RWPE1 (cell line): ENCODE data around the gene UVSSA.

Source experiments
- CTCF ChIA-PET: fragments of 350-600 bp; sonication (Branson Sonifier 250); formaldehyde crosslinking; extraction: SDS; loops from one replicate; lab custom pipeline; 2021; lab: Yijun Ruan, JAX
- POLR2A ChIA-PET: fragments of 400-600 bp; formaldehyde crosslinking; extraction: SDS; loops from one replicate; lab custom pipeline; 2020; ENCODE audit warnings: antibody characterized with exemption; ENCODE audit not compliant: low non-redundant PET; lab: Yijun Ruan, JAX
- DNase-seq: peaks from one replicate; pipeline ENCODE4 v3.0.0; 2012; ENCODE audit warnings: low spot score
- H3K27ac ChIP-seq: fragments of 450-650 bp; 2 replicates; pipeline ENCODE4 v1.5.1; 2017
- TF ChIP-seq, protein P1 (sequence below): fragments of 450-650 bp; conservative IDR thresholded peaks from 2 replicates; pipeline ENCODE4 v1.5.1; 2017; ENCODE audit warnings: low read depth, mild to moderate bottlenecking

Gene UVSSA

GRCh38 chr4:1346781-1347409 is at the start of gene UVSSA:
Gene UVSSA, plus strand, starts transcription at chr4:1347208. Its CDS starts 884 bp downstream, at chr4:1348092.
- TF ChIP-seq, protein P1, sequence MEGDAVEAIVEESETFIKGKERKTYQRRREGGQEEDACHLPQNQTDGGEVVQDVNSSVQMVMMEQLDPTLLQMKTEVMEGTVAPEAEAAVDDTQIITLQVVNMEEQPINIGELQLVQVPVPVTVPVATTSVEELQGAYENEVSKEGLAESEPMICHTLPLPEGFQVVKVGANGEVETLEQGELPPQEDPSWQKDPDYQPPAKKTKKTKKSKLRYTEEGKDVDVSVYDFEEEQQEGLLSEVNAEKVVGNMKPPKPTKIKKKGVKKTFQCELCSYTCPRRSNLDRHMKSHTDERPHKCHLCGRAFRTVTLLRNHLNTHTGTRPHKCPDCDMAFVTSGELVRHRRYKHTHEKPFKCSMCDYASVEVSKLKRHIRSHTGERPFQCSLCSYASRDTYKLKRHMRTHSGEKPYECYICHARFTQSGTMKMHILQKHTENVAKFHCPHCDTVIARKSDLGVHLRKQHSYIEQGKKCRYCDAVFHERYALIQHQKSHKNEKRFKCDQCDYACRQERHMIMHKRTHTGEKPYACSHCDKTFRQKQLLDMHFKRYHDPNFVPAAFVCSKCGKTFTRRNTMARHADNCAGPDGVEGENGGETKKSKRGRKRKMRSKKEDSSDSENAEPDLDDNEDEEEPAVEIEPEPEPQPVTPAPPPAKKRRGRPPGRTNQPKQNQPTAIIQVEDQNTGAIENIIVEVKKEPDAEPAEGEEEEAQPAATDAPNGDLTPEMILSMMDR = no peak
- POLR2A ChIA-PET = interaction anchor here (0.7 to 1.9 kb wide), 2 partner anchors 96 to 98 kb away, joined by 3 to 7 read pairs; partner anchors contain the start of gene CTBP1
- CTCF ChIA-PET = no interaction called here
- H3K27ac ChIP-seq = peak within 1 kb of the TSS; percentile 97
- peak; percentile 98 for DNase-seq

- CTCF ChIA-PET = no interaction called here
- TF ChIP-seq, protein P1 = no peak
- POLR2A ChIA-PET = no interaction called here
- H3K27ac ChIP-seq = peak overlapping the region; percentile 98
- DNase-seq = no peak
These were observed 49.3 kb upstream of the UVSSA start for GRCh38 chr4:1297456-1298325.

DNA sequence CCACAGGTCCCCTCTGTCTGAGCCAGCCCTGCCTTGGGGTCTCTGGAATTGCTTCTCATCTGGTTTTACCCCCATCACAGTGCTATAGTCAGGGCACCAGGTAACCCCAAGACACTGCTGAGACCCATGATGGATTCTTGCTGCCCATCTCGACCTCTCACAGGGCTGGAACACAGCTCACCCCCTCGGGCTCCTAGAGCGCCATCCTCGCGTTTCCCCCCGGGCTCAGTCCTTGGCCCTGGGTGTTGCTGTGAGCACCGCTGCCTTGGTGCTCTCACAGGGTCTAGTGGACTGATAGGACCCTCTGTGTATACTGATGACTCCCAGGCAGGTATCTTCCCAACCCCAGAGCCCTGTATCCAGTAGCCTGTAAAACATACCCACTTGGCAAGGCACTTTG is 48.5 kb upstream of the UVSSA start:
- POLR2A ChIA-PET = no interaction called here
- CTCF ChIA-PET = no interaction called here
- TF ChIP-seq, protein P1 = no peak
- no peak for DNase-seq
- H3K27ac ChIP-seq = peak overlapping the region; percentile 98

GRCh38 chr4:1299301-1299860 is 47.6 kb upstream of the UVSSA start:
- no peak for DNase-seq
- TF ChIP-seq, protein P1 = no peak
- POLR2A ChIA-PET = no interaction called here
- CTCF ChIA-PET = interaction anchor here (0.7 kb wide), 1 partner anchor 46 kb away, joined by 3 read pairs; no protein-coding TSS in a partner anchor
- H3K27ac ChIP-seq = peak overlapping the region; percentile 98

- ChIA-PET POLR2A (no interaction called here), CTCF (interaction anchor here (0.6 kb wide), 2 partner anchors 101 to 587 kb away, joined by 3 read pairs; no protein-coding TSS in a partner anchor)
- H3K27ac ChIP-seq = peak overlapping the region; percentile 98
- DNase-seq = peak; percentile 89
- TF ChIP-seq, protein P1 = no peak
These were observed 46.2 kb upstream of the UVSSA start for GRCh38 chr4:1300466-1301455.
